Body of pancreas (tissue), 4 donors: ENCODE measurements around the gene TFAP2D. TPM values are rescaled to one million over a fixed set of nuclear protein-coding genes. Genes with fewer than 3 reads are reported as not detected.

Experiments
- ATAC-seq: fragments of 150-250 bp; one replicate; pipeline ENCODE4 v1.9.1; 2016
- DNase-seq, 4 donors: peaks; one replicate each; pipeline ENCODE4 v3.0.0-alpha.2; 2019
- H3K27ac ChIP-seq, 4 donors: fragments of 200-600 bp; sonication (generic); 1 replicate in 3 of 4; 2 replicates in 1 of 4; pipeline versions ENCODE4 v1.5.1 to v1.6.1; 2016 to 2019; ENCODE audit warnings: mild to moderate bottlenecking in 1 of 4, mixed read lengths in 1 of 4, moderate library complexity in 1 of 4
- H3K27me3 ChIP-seq, 2 donors: fragments of 200-600 bp; sonication (generic); one replicate each; pipeline ENCODE4 v1.6.0; 2016; ENCODE audit warnings: mild to moderate bottlenecking in 1 of 2
- H3K36me3 ChIP-seq, 2 donors: fragments of 200-600 bp; sonication (generic); replicated peaks in 1 of 2; 2 replicates each; pipeline ENCODE4 v1.5.1; 2016; ENCODE audit warnings: low read depth in 2 of 2; ENCODE audit not compliant: insufficient read depth in 1 of 2
- H3K4me1 ChIP-seq: fragments of 200-600 bp; sonication (generic); one replicate; pipeline ENCODE4 v1.6.0; 2016
- H3K4me3 ChIP-seq, 2 donors: fragments of 200-600 bp; sonication (generic); 1 replicate in 1 of 2; 2 replicates in 1 of 2; pipeline ENCODE4 v1.5.1; 2016 to 2019
- H3K9me3 ChIP-seq, 3 donors: fragments of 200-600 bp; sonication (generic); 1 replicate in 2 of 3; 2 replicates in 1 of 3; pipeline ENCODE4 v1.5.1; 2016
- POLR2A ChIP-seq, 3 donors: fragments of 450-650 bp; IDR thresholded peaks; one replicate each; pipeline ENCODE4 v1.6.1; 2016; ENCODE audit warnings: antibody characterized with exemption in 3 of 3, mild to moderate bottlenecking in 2 of 3
- WGBS, 2 donors: methylation state at CpG; one replicate each; pipeline ENCODE4 v1.1.5; 2017; 5-methylcytosine and 5-hydroxymethylcytosine counted together
- intact Hi-C: fragments of 100-400 bp; cut with DNase I; formaldehyde crosslinking; loops from one replicate; pipeline ENCODE4 v1.15.1; 2023
- total RNA-seq, 2 donors: library from RNA; depleted of rRNA; stranded (reverse); fragments of >200 nt; gene quantifications; one replicate each; pipeline ENCODE4 v1.1.0, GENCODE V29; 2016
- TF ChIP-seq, protein P1 (sequence below), 7 experiments: fragments of 450-650 bp in 4 of 7; fragments of 200-600 bp in 3 of 7; sonication (generic) in 3 of 7; IDR thresholded peaks; one replicate each; pipeline ENCODE4 v1.5.1; 2016 to 2019; ENCODE audit warnings: antibody characterized with exemption in 7 of 7

Gene TFAP2D
- total RNA-seq, 2 donors from 2014 or later: not detected

DNA sequence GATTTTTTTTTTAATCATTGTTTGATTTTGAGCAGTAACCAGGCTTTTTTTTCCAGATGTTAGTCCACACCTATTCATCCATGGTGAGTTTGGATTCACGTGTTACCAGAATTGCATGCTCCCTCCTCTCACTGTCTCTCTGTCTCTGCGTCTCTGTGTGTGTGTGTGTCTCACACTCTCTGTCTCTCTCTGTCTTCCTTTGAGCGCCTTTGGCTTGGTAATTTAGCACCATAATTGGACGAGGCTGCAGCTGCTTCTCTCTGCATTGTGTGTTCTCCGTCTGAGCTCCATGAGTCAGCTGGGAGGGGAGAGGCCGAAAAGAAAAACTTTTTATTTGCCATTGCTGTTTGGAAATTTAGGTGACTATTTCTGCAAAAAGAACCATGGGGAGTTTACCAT, 108.8 kb downstream of the TFAP2D start:
- 5 to 6% methylated on average over 6 of the region's 6 CpGs for WGBS, 2 donors
- Histone ChIP-seq H3K27ac (no peak overlapping the region), H3K9me3 (no peaks in the 10 kb centered on the region), H3K36me3 (no peaks in the 10 kb centered on the region), H3K4me3 (no peak overlapping the region), H3K27me3 (peaks cover 0 to 71% of the 10 kb centered on the region in 2 donors), H3K4me1 (peaks cover 17% of the 10 kb centered on the region)
- DNase-seq: no peak
- intact Hi-C loops: no loop called here
- TF ChIP-seq POLR2A (IDR thresholded peaks at IDR 0.05): no peak
- TF ChIP-seq, protein P1, sequence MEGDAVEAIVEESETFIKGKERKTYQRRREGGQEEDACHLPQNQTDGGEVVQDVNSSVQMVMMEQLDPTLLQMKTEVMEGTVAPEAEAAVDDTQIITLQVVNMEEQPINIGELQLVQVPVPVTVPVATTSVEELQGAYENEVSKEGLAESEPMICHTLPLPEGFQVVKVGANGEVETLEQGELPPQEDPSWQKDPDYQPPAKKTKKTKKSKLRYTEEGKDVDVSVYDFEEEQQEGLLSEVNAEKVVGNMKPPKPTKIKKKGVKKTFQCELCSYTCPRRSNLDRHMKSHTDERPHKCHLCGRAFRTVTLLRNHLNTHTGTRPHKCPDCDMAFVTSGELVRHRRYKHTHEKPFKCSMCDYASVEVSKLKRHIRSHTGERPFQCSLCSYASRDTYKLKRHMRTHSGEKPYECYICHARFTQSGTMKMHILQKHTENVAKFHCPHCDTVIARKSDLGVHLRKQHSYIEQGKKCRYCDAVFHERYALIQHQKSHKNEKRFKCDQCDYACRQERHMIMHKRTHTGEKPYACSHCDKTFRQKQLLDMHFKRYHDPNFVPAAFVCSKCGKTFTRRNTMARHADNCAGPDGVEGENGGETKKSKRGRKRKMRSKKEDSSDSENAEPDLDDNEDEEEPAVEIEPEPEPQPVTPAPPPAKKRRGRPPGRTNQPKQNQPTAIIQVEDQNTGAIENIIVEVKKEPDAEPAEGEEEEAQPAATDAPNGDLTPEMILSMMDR (IDR thresholded peaks at IDR 0.05): no peak
- no peak for ATAC-seq

Other genes with a start within 250 kb of the TFAP2D start
- gene TFAP2B, start 105.3 kb downstream of the TFAP2D start, total RNA-seq: not detected